OCI-LY1 (cell line): ENCODE measurements around the gene THUMPD3.

Experiments used
- EZH2 ChIP-seq: fragments of 200-600 bp; sonication (generic), shearing (Covaris generic); IDR thresholded peaks from 2 replicates; pipeline ENCODE4 v1.8.0; 2017; ENCODE audit warnings: borderline replicate concordance, mixed run types, mild to moderate bottlenecking, antibody characterized with exemption, low read length, moderate library complexity, mixed read lengths
- TF ChIP-seq, protein P1 (sequence below): fragments of 200-600 bp; sonication (generic), shearing (Covaris generic); IDR thresholded peaks from 2 replicates; pipeline ENCODE4 v1.5.1; 2017; ENCODE audit warnings: mild to moderate bottlenecking, antibody characterized with exemption, low read length, moderate library complexity, mixed read lengths

GRCh38 chr3:9399746-9400145 lies 36.9 kb downstream of the THUMPD3 start:
- no peak for TF ChIP-seq EZH2
- TF ChIP-seq, protein P1, sequence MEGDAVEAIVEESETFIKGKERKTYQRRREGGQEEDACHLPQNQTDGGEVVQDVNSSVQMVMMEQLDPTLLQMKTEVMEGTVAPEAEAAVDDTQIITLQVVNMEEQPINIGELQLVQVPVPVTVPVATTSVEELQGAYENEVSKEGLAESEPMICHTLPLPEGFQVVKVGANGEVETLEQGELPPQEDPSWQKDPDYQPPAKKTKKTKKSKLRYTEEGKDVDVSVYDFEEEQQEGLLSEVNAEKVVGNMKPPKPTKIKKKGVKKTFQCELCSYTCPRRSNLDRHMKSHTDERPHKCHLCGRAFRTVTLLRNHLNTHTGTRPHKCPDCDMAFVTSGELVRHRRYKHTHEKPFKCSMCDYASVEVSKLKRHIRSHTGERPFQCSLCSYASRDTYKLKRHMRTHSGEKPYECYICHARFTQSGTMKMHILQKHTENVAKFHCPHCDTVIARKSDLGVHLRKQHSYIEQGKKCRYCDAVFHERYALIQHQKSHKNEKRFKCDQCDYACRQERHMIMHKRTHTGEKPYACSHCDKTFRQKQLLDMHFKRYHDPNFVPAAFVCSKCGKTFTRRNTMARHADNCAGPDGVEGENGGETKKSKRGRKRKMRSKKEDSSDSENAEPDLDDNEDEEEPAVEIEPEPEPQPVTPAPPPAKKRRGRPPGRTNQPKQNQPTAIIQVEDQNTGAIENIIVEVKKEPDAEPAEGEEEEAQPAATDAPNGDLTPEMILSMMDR, result no peak
